GM21528 (cell line): ENCODE data around the gene SLC8A3.
"Not testable (repeated sequence)": the region's sequence is repeated elsewhere in the genome, so short reads cannot be mapped to it uniquely, and the experiment has no call there.

Experiments used
- ATAC-seq: cut with Tn5 transposase; IDR thresholded peaks from one replicate; pipeline ENCODE4 v1.9.1; 2021; ENCODE audit warnings: mild to moderate bottlenecking, moderate library complexity; ENCODE audit not compliant: unreplicated experiment, low FRiP score

The SLC8A3 gene

GRCh38 chr14:70188659-70189455 lies at the start of gene SLC8A3:
SLC8A3 (minus strand) TSS chr14:70188951; CDS start chr14:70168422, 20,529 bp downstream.
- ATAC-seq, result no peak

GRCh38 chr14:70237710-70238109 lies 49.0 kb upstream of the SLC8A3 start:
- no peak for ATAC-seq

- no peak for ATAC-seq
Observed at GRCh38 chr14:70234066-70234950, 45.6 kb upstream of the SLC8A3 start.

DNA sequence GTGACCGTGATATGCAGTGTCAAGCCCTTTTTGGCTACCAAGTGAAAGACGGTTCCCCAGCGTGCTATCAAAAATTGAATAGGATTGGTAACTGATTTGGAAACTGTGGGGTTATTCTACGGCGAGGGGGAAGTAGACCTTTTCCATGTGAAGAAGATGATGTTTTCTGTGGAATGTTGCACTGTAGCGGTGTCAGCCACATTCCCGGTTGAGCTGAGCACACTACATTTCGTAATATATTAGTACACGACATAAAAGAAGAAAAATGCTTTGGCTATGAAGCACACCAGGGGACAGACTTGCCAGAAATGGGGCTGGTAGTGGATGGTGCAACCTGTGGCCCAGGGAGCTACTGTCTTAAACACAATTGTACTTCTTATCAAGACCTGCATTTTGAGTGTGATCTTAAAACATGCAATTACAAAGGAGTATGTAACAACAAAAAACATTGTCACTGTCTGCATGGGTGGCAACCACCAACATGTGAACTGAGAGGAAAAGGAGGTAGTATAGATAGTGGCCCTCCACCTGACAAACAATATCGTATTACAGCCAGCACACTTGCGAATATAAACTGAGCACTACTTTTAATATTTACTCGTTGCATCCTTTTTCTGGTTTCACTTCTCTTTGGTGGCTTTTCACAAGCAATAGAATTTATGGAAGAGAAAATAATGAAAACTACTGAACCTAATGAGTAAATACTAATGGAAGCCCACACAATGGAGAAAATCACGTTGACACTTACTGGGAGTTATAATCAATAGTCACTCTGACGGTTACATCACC lies 43.2 kb upstream of the SLC8A3 start:
- not testable (repeated sequence) for ATAC-seq

DNA sequence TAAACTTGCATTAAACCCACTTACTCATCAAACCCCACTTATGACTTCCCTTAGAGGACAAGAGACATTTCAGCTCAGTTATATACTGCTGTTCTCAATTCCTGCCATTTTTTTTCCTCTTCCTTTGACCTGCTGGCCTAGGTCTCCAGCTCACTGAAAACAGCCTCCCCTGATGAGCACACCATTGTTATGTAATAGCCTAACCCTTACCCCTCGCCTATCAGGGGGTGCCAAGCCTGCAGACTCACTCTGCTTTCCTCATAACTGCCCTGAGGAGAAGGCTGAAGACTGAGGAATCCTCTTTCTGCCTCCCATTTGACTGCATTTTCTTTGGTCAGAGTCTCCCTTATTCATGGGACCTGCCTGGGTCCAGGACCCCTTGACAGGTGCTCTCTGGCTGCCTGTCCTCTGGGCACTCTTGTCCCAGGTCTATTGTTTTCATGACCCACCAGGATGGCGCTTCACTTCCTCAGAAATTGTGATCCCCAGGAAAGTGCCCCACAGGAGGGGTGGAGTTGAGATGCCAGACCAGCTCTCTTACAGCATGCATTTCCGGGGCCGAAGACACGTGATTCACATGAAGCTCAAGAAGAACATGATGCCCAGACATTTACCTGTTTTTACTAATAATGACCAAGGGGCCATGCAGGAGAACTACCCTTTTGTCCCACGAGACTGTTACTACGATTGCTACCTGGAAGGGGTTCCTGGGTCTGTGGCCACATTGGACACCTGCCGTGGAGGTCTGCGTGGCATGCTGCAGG lies 41.3 kb upstream of the SLC8A3 start:
- not testable (repeated sequence) for ATAC-seq

DNA sequence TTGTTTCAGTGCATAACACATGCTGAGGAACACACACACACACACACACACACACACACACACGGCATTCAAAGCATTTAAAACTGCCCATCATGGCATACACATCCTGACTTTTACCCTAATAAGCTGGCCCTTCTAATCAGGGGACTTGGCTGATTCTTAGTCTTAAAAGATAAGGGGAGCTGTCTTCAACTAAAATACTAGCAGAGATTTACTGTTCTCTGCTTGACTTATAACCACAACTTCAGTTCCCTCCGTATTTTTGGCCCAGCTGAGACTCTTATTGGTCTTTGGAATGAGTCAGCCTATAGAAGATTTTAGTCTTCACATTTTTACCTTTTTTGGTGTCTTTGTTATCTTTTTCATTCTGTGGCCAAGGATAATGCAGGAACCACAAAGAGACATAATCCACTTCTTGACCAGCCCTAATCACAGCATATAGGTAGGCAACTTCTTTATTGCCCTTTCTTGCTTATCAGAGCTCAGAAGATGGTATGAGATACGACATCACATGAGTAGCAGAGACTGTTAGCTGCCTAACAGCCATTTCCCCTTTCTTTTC lies 25.1 kb upstream of the SLC8A3 start:
- no peak for ATAC-seq

DNA sequence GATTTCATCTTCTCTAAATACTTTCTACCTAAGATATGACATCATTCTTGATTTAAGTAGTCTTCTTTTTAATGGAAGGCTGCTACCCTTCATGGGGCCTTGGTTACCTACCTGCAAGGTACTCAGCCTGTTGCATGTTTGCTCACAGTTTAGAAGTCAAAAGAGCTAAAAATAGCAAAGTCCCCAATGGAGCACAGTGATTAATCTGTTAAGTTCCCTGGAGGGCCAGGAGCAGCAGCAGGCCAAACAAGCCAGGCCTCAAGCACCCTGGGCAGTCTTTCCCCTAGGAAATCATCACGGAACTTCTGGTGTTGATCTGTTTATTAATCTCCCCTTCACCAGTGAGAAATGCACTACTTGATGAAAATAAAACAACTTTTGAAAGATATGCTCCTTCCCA lies 24.0 kb upstream of the SLC8A3 start:
- no peak for ATAC-seq

DNA sequence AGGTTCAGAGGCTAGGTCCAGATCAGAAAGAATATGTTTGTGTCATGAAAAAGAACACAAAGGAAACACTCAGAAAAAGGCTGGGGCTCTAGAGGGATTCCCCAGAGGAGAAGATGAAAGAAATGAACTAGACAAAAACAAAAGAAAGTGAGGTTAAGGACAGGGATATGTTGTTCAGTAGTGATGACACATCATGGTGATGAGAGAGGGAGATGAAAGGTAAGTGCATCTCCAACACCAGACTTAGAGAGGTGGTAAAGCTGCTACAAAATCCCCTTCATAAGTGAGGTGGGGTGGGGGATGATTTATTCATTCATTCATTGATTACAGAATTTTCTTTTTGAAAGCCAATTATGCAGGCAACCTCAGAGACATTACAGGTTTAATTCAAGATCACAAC lies 19.6 kb upstream of the SLC8A3 start:
- ATAC-seq, result no peak

- no peak for ATAC-seq
Observed at GRCh38 chr14:70203686-70204085, 14.9 kb upstream of the SLC8A3 start.

DNA sequence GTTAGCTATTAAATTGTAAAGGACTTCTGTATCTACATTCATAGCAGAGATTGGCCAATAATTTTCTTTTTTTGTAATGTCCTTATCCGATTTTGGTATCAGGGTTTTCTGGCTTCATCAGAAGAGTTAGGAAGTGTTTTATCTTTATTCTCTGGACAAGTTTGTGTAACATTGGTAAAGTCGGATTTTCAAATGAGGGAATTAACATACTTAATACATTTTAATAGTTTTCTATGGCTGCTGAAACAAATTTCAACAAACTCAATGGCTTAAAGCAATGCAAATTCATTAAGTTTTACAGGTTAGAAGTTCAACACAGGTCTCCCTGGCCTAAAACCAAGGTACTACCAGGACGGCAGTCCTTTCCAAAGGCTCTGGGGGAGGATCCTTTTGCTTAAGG lies 13.2 kb upstream of the SLC8A3 start:
- ATAC-seq, result no peak

DNA sequence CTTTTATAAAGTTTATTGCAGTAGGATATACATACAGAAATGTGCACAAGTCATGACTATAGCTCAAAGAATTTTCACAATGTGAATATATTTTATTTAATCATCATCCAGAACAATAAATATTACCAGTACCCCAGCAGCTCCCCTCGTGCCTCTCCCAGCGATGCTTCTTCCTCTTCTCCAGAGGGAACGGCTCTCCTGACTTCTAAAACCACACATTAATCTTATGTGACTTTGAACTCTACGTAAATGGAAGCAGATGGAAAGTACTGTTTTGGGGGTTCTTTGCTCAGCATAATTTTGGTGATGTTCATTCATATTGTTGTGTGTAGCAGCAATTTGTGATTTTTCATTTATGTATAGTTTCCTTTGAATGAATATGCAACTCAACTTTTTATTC lies 4.6 kb upstream of the SLC8A3 start:
- no peak for ATAC-seq

DNA sequence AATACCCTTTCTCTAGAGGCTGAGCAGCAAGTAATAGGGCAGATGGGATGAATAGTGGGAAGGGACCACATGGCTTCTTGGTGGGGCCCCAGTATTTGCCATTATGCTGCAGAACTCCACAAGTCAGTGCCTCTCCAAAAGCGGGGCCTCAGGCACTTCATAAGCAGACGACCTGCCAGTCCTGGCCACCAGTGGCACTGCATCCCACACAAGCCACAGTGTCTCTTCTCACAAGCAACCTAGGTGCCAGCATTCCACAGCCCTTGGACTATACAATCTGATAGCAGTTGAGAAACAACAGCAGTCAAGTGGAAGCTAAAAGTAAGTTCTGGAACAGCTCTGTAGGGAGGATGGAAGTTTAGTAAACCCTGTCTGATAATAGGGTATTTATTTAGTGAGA lies 4.2 kb upstream of the SLC8A3 start:
- ATAC-seq, result no peak

- ATAC-seq, result no peak
Observed at GRCh38 chr14:70190156-70190555, 1.4 kb upstream of the SLC8A3 start.

DNA sequence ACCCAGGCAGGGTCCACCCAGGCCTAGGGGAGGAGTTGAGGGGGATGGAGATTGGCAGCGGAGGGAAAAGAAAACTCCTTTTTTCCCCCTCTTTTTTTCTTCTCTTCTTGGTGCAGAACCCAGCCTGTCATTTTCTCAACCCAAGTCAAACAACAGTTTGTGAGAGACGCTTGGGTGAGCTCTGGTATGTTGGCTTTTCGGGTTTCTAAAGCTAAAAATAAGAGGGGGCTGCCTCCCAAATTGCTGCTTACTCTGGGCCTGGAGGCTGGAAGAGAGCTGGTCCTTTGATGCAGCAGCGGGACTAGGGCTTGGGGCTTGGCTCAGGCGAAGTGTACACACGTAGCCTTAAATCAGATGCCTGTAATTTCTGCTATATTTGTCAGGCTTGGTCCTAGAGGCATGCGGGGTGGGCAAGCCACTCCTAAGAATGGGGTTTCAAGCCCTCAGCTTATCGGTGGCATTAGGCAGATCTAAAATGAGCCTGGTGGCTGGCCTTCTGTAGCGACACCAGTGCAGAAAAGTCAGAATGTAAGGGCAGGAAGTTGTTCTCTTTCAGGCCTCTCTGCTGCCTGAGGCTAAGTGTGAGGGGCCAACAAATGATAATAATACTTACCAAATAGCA lies 816 bp upstream of the SLC8A3 start:
- ATAC-seq, result no peak

- ATAC-seq, result no peak
Observed at GRCh38 chr14:70188322-70188658, 461 bp downstream of the SLC8A3 start.

DNA sequence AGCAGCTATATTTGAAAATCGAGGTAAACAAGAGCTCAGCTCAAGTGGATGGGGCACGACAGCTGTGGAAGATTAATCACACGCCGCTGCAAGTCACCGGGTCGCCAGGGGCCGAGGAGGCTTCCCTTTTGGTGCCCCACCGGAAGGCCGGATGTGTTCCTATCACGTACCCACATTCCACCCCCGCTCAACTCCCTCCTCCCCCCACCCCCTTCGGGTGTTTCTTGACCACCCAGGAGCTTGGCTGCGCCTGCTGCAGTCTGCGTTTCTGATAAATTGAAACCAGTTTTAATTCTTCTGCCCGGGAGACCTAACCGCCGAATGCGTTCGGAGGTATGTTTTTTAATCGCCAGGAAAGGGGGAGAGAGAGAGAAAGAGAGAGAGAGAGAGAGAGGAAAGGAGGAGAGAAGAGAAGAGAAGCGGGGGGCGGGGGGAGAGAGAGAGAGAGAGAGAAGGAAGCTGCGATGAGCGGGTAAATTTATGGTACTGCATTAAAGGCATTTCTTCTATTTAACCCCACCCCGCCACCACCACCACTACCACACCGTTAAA lies 1.8 kb downstream of the SLC8A3 start:
- ATAC-seq, result no peak

GRCh38 chr14:70183991-70184390 lies 4.8 kb downstream of the SLC8A3 start:
- ATAC-seq, result peak; percentile 67

- ATAC-seq, result no peak
Observed at GRCh38 chr14:70181276-70181675, 7.5 kb downstream of the SLC8A3 start.

DNA sequence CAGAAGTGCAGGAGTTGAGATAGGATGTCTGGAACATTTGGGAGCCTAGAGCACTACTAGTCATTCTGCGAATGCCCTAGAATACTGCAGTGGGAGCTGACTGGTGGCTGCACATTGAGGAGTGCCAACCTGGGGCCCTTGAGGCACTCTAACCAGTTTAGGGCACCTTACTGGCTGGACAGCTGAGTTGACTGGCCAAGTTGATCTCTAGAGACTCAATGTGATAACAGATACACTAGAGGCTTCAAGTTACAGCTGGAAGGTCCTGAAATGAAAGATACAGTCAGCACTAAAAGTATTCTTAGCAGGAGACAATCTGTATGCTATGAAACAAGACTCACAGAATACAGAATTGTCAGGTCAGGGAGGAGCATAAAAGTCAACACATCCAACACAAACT lies 8.0 kb downstream of the SLC8A3 start:
- ATAC-seq, result no peak
